SK-N-MC (cell line): ENCODE measurements around the gene BAHD1.
A peak's percentile ranks its signal among the peaks of the same experiment; 100 is the strongest.
"Not testable (repeated sequence)": the region's sequence is repeated elsewhere in the genome, so short reads cannot be mapped to it uniquely, and the experiment has no call there.

Experiments used
- DNase-seq: peaks from one replicate; pipeline ENCODE4 v3.0.0-alpha.2; 2011; ENCODE audit warnings: low read depth, low spot score
- H3K27ac ChIP-seq: fragments of 200-600 bp; sonication (generic); 2 replicates; pipeline ENCODE4 v1.5.1; 2016; ENCODE audit warnings: mixed run types
- H3K36me3 ChIP-seq: fragments of 200-600 bp; sonication (generic); 2 replicates; pipeline ENCODE4 v1.6.1; 2017; ENCODE audit warnings: antibody characterized with exemption, low read length, mixed read lengths; ENCODE audit not compliant: insufficient read depth
- H3K4me3 ChIP-seq: fragments of 200-600 bp; sonication (generic); 2 replicates; pipeline ENCODE4 v1.5.1; 2016
- H3K9ac ChIP-seq: fragments of 200-600 bp; sonication (generic); 2 replicates; pipeline ENCODE4 v1.8.0; 2017; ENCODE audit warnings: mixed run types, mixed read lengths; ENCODE audit not compliant: insufficient read length
- H3K9me3 ChIP-seq: fragments of 200-600 bp; sonication (generic); 2 replicates; pipeline ENCODE4 v1.6.1; 2017; ENCODE audit warnings: low read depth, mild to moderate bottlenecking, antibody characterized with exemption, low read length, moderate library complexity, mixed read lengths
- EZH2 ChIP-seq: fragments of 200-600 bp; sonication (generic); IDR thresholded peaks from one replicate; pipeline ENCODE4 v1.6.1; 2017; ENCODE audit warnings: antibody characterized with exemption
- FOXP2 ChIP-seq: optimal IDR thresholded peaks from 2 replicates; pipeline ENCODE3; 2011; ENCODE audit warnings: mild to moderate bottlenecking, moderate library complexity; ENCODE audit not compliant: insufficient read depth; ENCODE audit errors: extremely low read length, control extremely low read depth
- POLR2AphosphoS5 ChIP-seq: IDR thresholded peaks from 2 replicates; pipeline ENCODE4 v1.6.1; 2012; ENCODE audit warnings: mild to moderate bottlenecking, low read depth, low read length, borderline replicate concordance

The BAHD1 gene

GRCh38 chr15:40449275-40449674 lies 8.5 kb downstream of the BAHD1 start:
- no peak for TF ChIP-seq FOXP2
- TF ChIP-seq POLR2AphosphoS5, result no peak
- TF ChIP-seq EZH2, result no peak
- H3K27ac ChIP-seq, result no peak overlapping the region
- DNase-seq, result no peak

GRCh38 chr15:40450047-40450446 lies 9.3 kb downstream of the BAHD1 start:
- Histone ChIP-seq H3K27ac (no peak overlapping the region), H3K9ac (no peak overlapping the region), H3K36me3 (no peaks in the 10 kb centered on the region), H3K4me3 (no peak overlapping the region), H3K9me3 (no peaks in the 10 kb centered on the region)
- TF ChIP-seq POLR2AphosphoS5 (no peak), EZH2 (no peak), FOXP2 (no peak)
- DNase-seq, result no peak

More at GRCh38 chr15:40449275-40449674, 8.5 kb downstream of the BAHD1 start:
- H3K9me3 ChIP-seq, result no peaks in the 10 kb centered on the region
- H3K36me3 ChIP-seq, result no peaks in the 10 kb centered on the region
- no peak overlapping the region for H3K4me3 ChIP-seq
- no peak overlapping the region for H3K9ac ChIP-seq

DNA sequence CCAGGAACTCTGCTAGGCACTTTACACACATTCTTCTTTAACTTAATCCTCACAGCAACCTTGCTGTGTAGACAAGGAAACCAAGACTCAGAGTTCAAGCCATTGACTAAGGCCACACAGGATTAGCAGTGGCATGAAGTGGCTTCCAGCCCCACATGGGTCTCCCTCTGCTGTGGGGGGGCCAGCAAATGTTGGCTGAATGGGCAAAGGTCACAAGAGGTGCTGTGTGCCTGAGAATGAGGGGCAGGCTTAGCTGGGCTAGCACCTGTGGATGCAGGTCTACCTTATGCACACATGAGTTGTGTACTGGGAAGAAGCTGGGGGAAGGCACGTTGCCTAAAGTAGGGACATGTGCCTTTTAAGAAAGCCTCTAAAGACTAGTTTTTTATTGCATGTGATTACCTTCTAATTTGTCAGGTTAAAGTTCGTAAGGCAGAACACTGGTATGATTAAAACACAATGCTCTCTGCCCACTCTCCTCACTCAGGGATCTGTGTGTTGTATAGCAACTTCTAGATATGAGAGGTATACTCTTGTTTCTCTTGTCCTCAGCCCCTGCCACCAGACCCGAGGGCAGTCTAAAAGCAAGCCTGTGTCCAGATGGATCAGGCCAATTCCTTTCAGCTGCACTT lies 10.9 kb downstream of the BAHD1 start:
- no peak for TF ChIP-seq POLR2AphosphoS5
- TF ChIP-seq EZH2, result no peak
- no peak for TF ChIP-seq FOXP2
- Histone ChIP-seq H3K4me3 (no peak overlapping the region), H3K27ac (0 out of 2 replicates have a peak overlapping the region, but pooled peaks have one; percentile 9), H3K36me3 (no peaks in the 10 kb centered on the region), H3K9me3 (no peaks in the 10 kb centered on the region), H3K9ac (no peak overlapping the region)
- no peak for DNase-seq

DNA sequence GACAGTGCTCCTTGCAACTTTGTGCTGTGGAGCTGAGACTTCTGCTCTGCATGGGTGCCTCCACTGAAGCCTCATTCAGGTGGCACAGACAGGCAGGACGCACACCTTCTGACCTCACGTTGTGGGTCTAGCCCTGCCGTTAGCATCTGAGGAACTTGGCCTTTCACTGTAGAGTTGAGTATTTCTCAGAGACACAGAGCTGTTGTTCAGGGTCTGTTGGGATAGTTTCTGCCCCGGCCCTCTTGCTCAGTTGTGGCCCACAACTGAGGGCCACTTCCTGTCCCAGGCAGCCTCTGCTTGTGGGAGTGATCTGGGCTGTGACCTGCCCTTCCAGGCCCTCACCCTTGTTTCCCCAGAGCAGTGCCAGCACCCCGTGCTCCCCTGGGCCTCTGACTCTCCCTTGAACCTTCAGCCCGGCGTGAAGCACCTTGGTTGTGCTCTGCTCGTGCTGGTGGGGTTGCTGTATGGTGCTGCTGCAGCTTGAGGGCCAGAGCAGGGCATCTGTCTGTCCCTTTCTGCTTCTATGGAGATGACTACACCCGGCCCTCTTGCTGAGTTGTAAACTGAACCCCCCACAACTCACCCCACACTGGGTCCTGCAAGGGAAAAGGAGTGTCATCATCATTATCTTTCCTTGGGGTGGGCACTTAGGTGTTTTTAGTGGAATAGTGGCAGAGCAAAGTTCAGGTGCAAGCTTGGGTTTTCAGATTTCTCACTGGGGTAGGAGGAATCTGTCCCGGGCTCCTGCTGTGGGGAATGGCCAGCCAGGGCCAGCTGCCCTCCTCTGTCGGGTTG lies 11.7 kb downstream of the BAHD1 start:
- Histone ChIP-seq H3K9me3 (no peaks in the 10 kb centered on the region), H3K9ac (no peak overlapping the region), H3K4me3 (no peak overlapping the region), H3K36me3 (no peaks in the 10 kb centered on the region), H3K27ac (no peak overlapping the region)
- TF ChIP-seq POLR2AphosphoS5, result no peak
- no peak for TF ChIP-seq EZH2
- TF ChIP-seq FOXP2, result no peak
- no peak for DNase-seq

DNA sequence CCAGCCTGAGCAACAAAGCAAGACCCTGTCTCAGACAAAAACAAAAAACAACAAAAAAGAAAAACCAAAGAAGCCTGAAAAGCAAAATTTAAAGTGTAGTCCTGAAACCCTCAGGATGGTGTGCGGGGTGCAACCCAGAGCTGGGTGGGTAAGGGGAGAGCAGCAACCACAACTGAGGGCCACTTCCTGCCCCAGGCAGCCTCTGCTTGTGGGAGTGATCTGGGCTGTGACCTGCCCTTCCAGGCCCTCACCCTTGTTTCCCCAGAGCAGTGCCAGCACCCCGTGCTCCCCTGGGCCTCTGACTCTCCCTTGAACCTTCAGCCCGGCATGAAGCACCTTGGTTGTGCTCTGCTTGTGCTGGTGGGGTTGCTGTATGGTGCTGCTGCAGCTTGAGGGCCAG lies 13.2 kb downstream of the BAHD1 start:
- not testable (repeated sequence) for H3K9me3 ChIP-seq, H3K27ac ChIP-seq, H3K36me3 ChIP-seq, H3K4me3 ChIP-seq, DNase-seq, H3K9ac ChIP-seq

- Histone ChIP-seq H3K36me3 (peaks cover 5% of the 10 kb centered on the region; the same call in 1 of the 2 replicates), H3K4me3 (no peak overlapping the region), H3K27ac (peak overlapping the region; percentile 42; the same call in 1 of the 2 replicates), H3K9ac (peak overlapping the region; percentile 45), H3K9me3 (no peaks in the 10 kb centered on the region)
- DNase-seq, result no peak
- TF ChIP-seq POLR2AphosphoS5 (no peak), EZH2 (no peak), FOXP2 (no peak)
Observed at GRCh38 chr15:40454904-40455391, 14.2 kb downstream of the BAHD1 start.

DNA sequence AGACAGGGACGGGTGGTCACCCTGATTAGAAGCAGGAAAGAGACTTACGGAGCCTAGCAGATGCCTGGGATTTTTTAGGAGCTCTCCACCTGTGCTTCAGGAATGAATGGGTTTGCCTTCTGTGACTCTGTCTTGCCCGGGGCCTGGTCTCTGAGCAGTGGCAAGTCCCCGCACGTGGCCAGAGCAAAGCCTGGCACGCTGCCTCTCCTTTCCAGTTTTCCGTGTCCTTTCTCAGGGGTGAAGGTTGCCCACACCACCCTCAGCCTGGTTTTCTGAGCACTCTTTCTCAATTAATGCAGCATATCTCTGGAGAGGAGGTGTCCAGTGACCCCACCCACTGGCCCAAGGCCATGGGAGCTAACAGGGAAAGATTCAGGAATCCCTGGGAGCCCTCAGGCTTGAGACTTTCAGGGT lies 15.6 kb downstream of the BAHD1 start:
- Histone ChIP-seq H3K4me3 (no peak overlapping the region), H3K36me3 (peaks cover 5% of the 10 kb centered on the region; the same call in 1 of the 2 replicates), H3K27ac (no peak overlapping the region), H3K9ac (no peak overlapping the region), H3K9me3 (no peaks in the 10 kb centered on the region)
- no peak for DNase-seq
- TF ChIP-seq EZH2 (no peak), FOXP2 (no peak), POLR2AphosphoS5 (no peak)

- Histone ChIP-seq H3K4me3 (no peak overlapping the region), H3K9ac (no peak overlapping the region), H3K27ac (no peak overlapping the region), H3K36me3 (peaks cover 5% of the 10 kb centered on the region; the same call in 1 of the 2 replicates), H3K9me3 (no peaks in the 10 kb centered on the region)
- DNase-seq, result no peak
- TF ChIP-seq POLR2AphosphoS5, result no peak
- TF ChIP-seq FOXP2, result no peak
- no peak for TF ChIP-seq EZH2
Observed at GRCh38 chr15:40456738-40457137, 16.0 kb downstream of the BAHD1 start.

GRCh38 chr15:40458495-40459371 lies 18.0 kb downstream of the BAHD1 start:
- DNase-seq, result no peak
- Histone ChIP-seq H3K9ac (no peak overlapping the region), H3K36me3 (peaks cover 18% of the 10 kb centered on the region; the same call in 1 of the 2 replicates), H3K4me3 (no peak overlapping the region), H3K27ac (no peak overlapping the region), H3K9me3 (no peaks in the 10 kb centered on the region)
- TF ChIP-seq FOXP2 (no peak), POLR2AphosphoS5 (no peak), EZH2 (no peak)
